ENCODE results near the gene POLR1F. TPM values are rescaled to one million over a fixed set of nuclear protein-coding genes. Genes with fewer than 3 reads are reported as not detected.

The POLR1F gene
- total and polyA plus RNA-seq, 2 of the 4 experiments (the other 2 are of a cell fraction) = 6.8 to 16.1 TPM

GRCh38 chr7:19692111-19692828, 16.6 kb downstream of the POLR1F start:
- no peak overlapping the region for H3K14ac ChIP-seq (replicated peaks; ENCODE audit: low read depth, low read length)
- no peak overlapping the region for H3K4me3 ChIP-seq (ENCODE audit: insufficient read depth, low read depth, low read length)
- H3K4me1 ChIP-seq (ENCODE audit: control insufficient read depth, insufficient read depth, low read length) = no peaks in the 10 kb centered on the region
- no peaks in the 10 kb centered on the region; the same call in 1 of the 2 replicates for H3K9me3 ChIP-seq (ENCODE audit: control insufficient read depth, insufficient read depth, low read length)
- no TSS peak for BruUV-seq (replicated peaks)
- H2BK15ac ChIP-seq (ENCODE audit: low read depth, low read length) = no peak overlapping the region
- no peaks in the 10 kb centered on the region for H3K9me1 ChIP-seq (ENCODE audit: insufficient read depth, low read length)
- H2AK5ac ChIP-seq (ENCODE audit: low read depth, low read length) = no peak overlapping the region
- H3K27me3 ChIP-seq (ENCODE audit: control insufficient read depth, insufficient read depth, low read length) = no peaks in the 10 kb centered on the region
- no peak overlapping the region for H3K18ac ChIP-seq (ENCODE audit: low read depth, low read length)
- H2AFZ ChIP-seq (replicated peaks; ENCODE audit: low read length, poor library complexity) = no peak overlapping the region
- no peak overlapping the region for H2BK20ac ChIP-seq (ENCODE audit: low read depth, low read length)
- TF ChIP-seq MXI1 (IDR thresholded peaks at IDR 0.05; ENCODE audit: borderline replicate concordance, low read depth, low read length) (no peak), NFE2L2 (IDR thresholded peaks at IDR 0.05; ENCODE audit: low read depth, low read length) (no peak), MAFK (IDR thresholded peaks at IDR 0.05; ENCODE audit: low read depth, low read length) (no peak), CEBPB (IDR thresholded peaks at IDR 0.05; ENCODE audit: low read depth, low read length) (no peak), CHD1 (IDR thresholded peaks at IDR 0.05; ENCODE audit: low read depth, low read length) (no peak), ELK1 (IDR thresholded peaks at IDR 0.05; ENCODE audit: borderline replicate concordance, low read depth, low read length) (no peak), RAD21 (IDR thresholded peaks at IDR 0.05; ENCODE audit: low read length) (no peak), RFX5 (IDR thresholded peaks at IDR 0.05; ENCODE audit: low read depth, low read length) (no peak), CTCF (conservative IDR thresholded peaks at IDR 0.05; ENCODE audit: low read depth, low read length) (no peak), FOS (IDR thresholded peaks at IDR 0.05; ENCODE audit: low read depth, low read length) (no peak), RCOR1 (IDR thresholded peaks at IDR 0.05; ENCODE audit: insufficient replicate concordance, low read length) (no peak), POLR2A (IDR thresholded peaks at IDR 0.05; ENCODE audit: low read depth, low read length) (no peak), BHLHE40 (IDR thresholded peaks at IDR 0.05; ENCODE audit: low read depth, low read length) (no peak), MAZ (IDR thresholded peaks at IDR 0.05; ENCODE audit: borderline replicate concordance, low read depth, low read length) (no peak), SMC3 (IDR thresholded peaks at IDR 0.05; ENCODE audit: low read depth, low read length) (no peak), USF2 (IDR thresholded peaks at IDR 0.05; ENCODE audit: low read depth, low read length) (no peak)
- DNase-seq = no peak
- H3K56ac ChIP-seq (ENCODE audit: extremely low read depth, insufficient read depth, low read length) = no peak overlapping the region
- H2AK9ac ChIP-seq (replicated peaks; ENCODE audit: low read depth, low read length, poor library complexity) = no peak overlapping the region
- POLR2A ChIA-PET (ENCODE audit: unreplicated experiment) = no interaction called here
- no peak overlapping the region for H4K8ac ChIP-seq (ENCODE audit: low read depth in 2 of 2, low read length in 2 of 2)
- H3K36me3 ChIP-seq (ENCODE audit: control insufficient read depth, insufficient read depth, low read length) = no peaks in the 10 kb centered on the region
- in situ Hi-C loops (cut with MboI; ENCODE audit: low sequenced_read_pairs) = no loop called here
- no peak overlapping the region for H3K9ac ChIP-seq (ENCODE audit: low read depth, low read length)
- no peaks in the 10 kb centered on the region for H4K20me1 ChIP-seq (ENCODE audit: insufficient read depth, low read length)
- H3K23ac ChIP-seq (ENCODE audit: low read depth, low read length) = no peak overlapping the region
- H2BK5ac ChIP-seq (ENCODE audit: low read depth, low read length, poor library complexity, severe bottlenecking) = no peak overlapping the region
- H3K27ac ChIP-seq (ENCODE audit: insufficient read depth, low read length) = no peak overlapping the region
- H2BK120ac ChIP-seq (ENCODE audit: low read depth, low read length) = no peak overlapping the region
- H3K79me1 ChIP-seq (ENCODE audit: low read depth in 1 of 2, low read length in 2 of 2) = 0 out of 4 replicates have a peak, but pooled peaks cover 0 to 6% of the 10 kb centered on the region in 2 experiments
- H4K5ac ChIP-seq (ENCODE audit: low read depth, low read length) = no peak overlapping the region
- no peak for ATAC-seq (ENCODE audit: low read depth)
- dilution Hi-C loops (cut with HindIII; ENCODE audit: low sequenced_read_pairs, unreplicated experiment) = no loop called here
- H3K4me2 ChIP-seq (ENCODE audit: low read depth, low read length) = no peak overlapping the region
- intact Hi-C loops (cut with micrococcal nuclease) = no loop called here
- 87% methylated on average over 3 of the region's 26 CpGs; no CpG with 5 or more reads in 1 of the 2 experiments for WGBS, 2 experiments (ENCODE audit: extremely low coverage in 2 of 2, insufficient read length in 1 of 2)
- CTCF ChIA-PET = no interaction called here
- H4K91ac ChIP-seq (ENCODE audit: insufficient read depth, low read depth, low read length) = no peak overlapping the region
- H3K4ac ChIP-seq (ENCODE audit: low read depth, low read length) = no peak overlapping the region

All from IMR-90 (cell line).